HCT116 (cell line): ENCODE results near the gene BBS9. TPM values are rescaled to one million over a fixed set of nuclear protein-coding genes. Genes with fewer than 3 reads are reported as not detected.

ENCODE experiments used
- ATAC-seq: fragments of 200-7000 bp; cut with Tn5 transposase; 2 replicates; pipeline ENCODE4 v1.9.1; 2020; ENCODE audit warnings: mild to moderate bottlenecking, moderate library complexity
- BruUV-seq: library from RNA; stranded (reverse); fragments of 400-500 nt; replicated peaks from 2 replicates; lab custom pipeline; 2021; lab: Mats Ljungman, UMichigan
- CTCF ChIA-PET: fragments of 300-600 bp; sonication (Branson Sonifier 250); formaldehyde crosslinking; loops from one replicate; lab custom pipeline; 2021; ENCODE audit warnings: antibody characterized with exemption; lab: Charles Lee
- POLR2A ChIA-PET: fragments of 300-600, 350-600 bp; sonication (Branson Sonifier 250); formaldehyde crosslinking; loops from one replicate; lab custom pipeline; 2021; ENCODE audit warnings: antibody characterized with exemption; lab: Charles Lee
- RAD21 ChIA-PET, 2 experiments: fragments of 300-600 bp; sonication (Branson Sonifier 250); formaldehyde crosslinking; loops; one replicate each; lab custom pipeline; 2023; ENCODE audit warnings: low total read pairs in 2 of 2; ENCODE audit not compliant: uncharacterized antibody in 2 of 2, unreplicated experiment in 2 of 2, low non-redundant PET in 1 of 2; lab: Charles Lee
- DNase-seq: peaks from one replicate; pipeline ENCODE4 v3.0.0-alpha.2; 2010; ENCODE audit warnings: low read depth, low spot score
- H2AFZ ChIP-seq: fragments of 200-600 bp; shearing (Covaris generic), sonication (generic); 2 replicates; pipeline ENCODE4 v1.6.1; 2017; ENCODE audit warnings: low read depth, mixed run types, mixed read lengths, antibody characterized with exemption, low read length; ENCODE audit not compliant: poor library complexity, severe bottlenecking
- H3K27ac ChIP-seq: 2 replicates; pipeline ENCODE4 v1.5.1; 2012; ENCODE audit warnings: low read depth, low read length
- H3K27me3 ChIP-seq: fragments of 200-600 bp; sonication (generic); 2 replicates; pipeline ENCODE4 v1.6.1; 2016; ENCODE audit warnings: mixed run types, low read length, mixed read lengths; ENCODE audit not compliant: insufficient read depth
- H3K36me3 ChIP-seq, 2 experiments: fragments of 200-500 bp in 1 of 2; fragments of 200-600 bp in 1 of 2; sonication (Bioruptor generic) in 1 of 2; sonication (generic) in 1 of 2; 2 replicates each; pipeline versions ENCODE4 v1.5.1 to v1.6.1; 2014 to 2016; ENCODE audit warnings: low read length in 2 of 2, inconsistent platforms in 1 of 2, mixed read lengths in 1 of 2, mixed run types in 1 of 2; ENCODE audit not compliant: insufficient read depth in 2 of 2, control insufficient read depth in 1 of 2
- H3K4me1 ChIP-seq, 2 experiments: fragments of 200-600 bp in 1 of 2; sonication (generic) in 1 of 2; 2 replicates each; pipeline versions ENCODE4 v1.5.1 to v1.6.1; 2012 to 2017; ENCODE audit warnings: low read length in 2 of 2, inconsistent platforms in 1 of 2, mild to moderate bottlenecking in 1 of 2, mixed read lengths in 1 of 2, mixed run types in 1 of 2, moderate library complexity in 1 of 2; ENCODE audit not compliant: insufficient read depth in 2 of 2, control insufficient read depth in 1 of 2
- H3K4me2 ChIP-seq: fragments of 200-600 bp; sonication (generic); 2 replicates; pipeline ENCODE4 v1.6.1; 2017; ENCODE audit warnings: mixed run types, low read length, mixed read lengths
- H3K4me3 ChIP-seq, 2 experiments: fragments of 200-600 bp in 1 of 2; sonication (generic) in 1 of 2; replicated peaks in 1 of 2; 2 replicates each; pipeline ENCODE4 v1.5.1; 2011 to 2016; ENCODE audit warnings: low read length in 2 of 2, control low read depth in 1 of 2, low read depth in 1 of 2, mild to moderate bottlenecking in 1 of 2, mixed read lengths in 1 of 2, mixed run types in 1 of 2
- H3K79me2 ChIP-seq: fragments of 200-600 bp; sonication (generic); 2 replicates; pipeline ENCODE4 v1.6.1; 2017; ENCODE audit warnings: mild to moderate bottlenecking, mixed run types, low read length, moderate library complexity, mixed read lengths; ENCODE audit not compliant: insufficient read depth
- H3K9ac ChIP-seq: fragments of 200-600 bp; sonication (generic); 2 replicates; pipeline ENCODE4 v1.6.1; 2016; ENCODE audit warnings: low read length, mixed read lengths
- H3K9me2 ChIP-seq: fragments of 200-600 bp; sonication (generic), shearing (Covaris generic); 2 replicates; pipeline ENCODE4 v1.6.1; 2017; ENCODE audit warnings: mixed run types, mild to moderate bottlenecking, moderate library complexity; ENCODE audit not compliant: insufficient read depth
- H3K9me3 ChIP-seq, 2 experiments: fragments of 200-500 bp in 1 of 2; fragments of 200-600 bp in 1 of 2; sonication (Bioruptor generic) in 1 of 2; sonication (generic) in 1 of 2; 2 replicates each; pipeline ENCODE4 v1.6.1; 2014 to 2017; ENCODE audit warnings: low read length in 2 of 2, mixed read lengths in 2 of 2, inconsistent platforms in 1 of 2, low read depth in 1 of 2, mild to moderate bottlenecking in 1 of 2, mixed run types in 1 of 2, moderate library complexity in 1 of 2; ENCODE audit not compliant: control insufficient read depth in 1 of 2, insufficient read depth in 1 of 2
- H4K20me1 ChIP-seq: fragments of 200-600 bp; sonication (generic), shearing (Covaris generic); 2 replicates; pipeline ENCODE4 v1.6.1; 2017; ENCODE audit warnings: mixed run types, mild to moderate bottlenecking, moderate library complexity; ENCODE audit not compliant: insufficient read depth
- ATF3 ChIP-seq: IDR thresholded peaks from 2 replicates; pipeline ENCODE4 v1.6.1; 2012
- CBX3 ChIP-seq: IDR thresholded peaks from 2 replicates; pipeline ENCODE4 v1.6.1; 2012; ENCODE audit warnings: low read depth
- CTCF ChIP-seq, 3 experiments: fragments of 200-600 bp in 1 of 3; sonication (generic) in 1 of 3; IDR thresholded peaks in 2 of 3; conservative IDR thresholded peaks in 1 of 3; 2 replicates each; pipeline ENCODE4 v1.5.1; 2012 to 2017; ENCODE audit warnings: low read depth in 2 of 3, low read length in 2 of 3, antibody characterized with exemption in 1 of 3, borderline replicate concordance in 1 of 3, control low read depth in 1 of 3, mild to moderate bottlenecking in 1 of 3, mixed read lengths in 1 of 3, mixed run types in 1 of 3, moderate library complexity in 1 of 3; ENCODE audit not compliant: insufficient read depth in 1 of 3
- EGR1 ChIP-seq: IDR thresholded peaks from 2 replicates; pipeline ENCODE4 v1.6.1; 2012; ENCODE audit warnings: low read depth
- ELF1 ChIP-seq: IDR thresholded peaks from 2 replicates; pipeline ENCODE4 v1.6.1; 2012; ENCODE audit warnings: low read depth, borderline replicate concordance
- EZH2phosphoT487 ChIP-seq: fragments of 200-600 bp; IDR thresholded peaks from 2 replicates; pipeline ENCODE4 v1.6.1; 2018; ENCODE audit warnings: antibody characterized with exemption, borderline replicate concordance
- JUND ChIP-seq: IDR thresholded peaks from 2 replicates; pipeline ENCODE4 v1.6.1; 2012
- MAX ChIP-seq: IDR thresholded peaks from 2 replicates; pipeline ENCODE4 v1.6.1; 2012
- POLR2A ChIP-seq: IDR thresholded peaks from 2 replicates; pipeline ENCODE4 v1.7.0; 2011; ENCODE audit warnings: borderline replicate concordance; ENCODE audit not compliant: insufficient read depth, insufficient read length; ENCODE audit errors: extremely low read depth
- POLR2AphosphoS5 ChIP-seq: IDR thresholded peaks from 2 replicates; pipeline ENCODE4 v1.6.1; 2011; ENCODE audit warnings: mild to moderate bottlenecking, low read depth, low read length, moderate library complexity
- RAD21 ChIP-seq: IDR thresholded peaks from 2 replicates; pipeline ENCODE4 v1.6.1; 2012; ENCODE audit warnings: low read depth, mild to moderate bottlenecking
- SIN3A ChIP-seq: IDR thresholded peaks from 2 replicates; pipeline ENCODE4 v1.6.1; 2012; ENCODE audit warnings: low read depth
- SP1 ChIP-seq: IDR thresholded peaks from 2 replicates; pipeline ENCODE4 v1.6.1; 2012; ENCODE audit warnings: low read depth
- SRF ChIP-seq: IDR thresholded peaks from 2 replicates; pipeline ENCODE4 v1.6.1; 2012; ENCODE audit warnings: low read depth
- TCF7L2 ChIP-seq: IDR thresholded peaks from 2 replicates; pipeline ENCODE4 v1.7.0; 2011; ENCODE audit warnings: borderline replicate concordance, inconsistent platforms; ENCODE audit not compliant: insufficient read depth, insufficient read length; ENCODE audit errors: extremely low read depth
- ZBTB33 ChIP-seq: IDR thresholded peaks from 2 replicates; pipeline ENCODE4 v1.6.1; 2011; ENCODE audit warnings: mild to moderate bottlenecking, low read length, moderate library complexity; ENCODE audit not compliant: insufficient replicate concordance; ENCODE audit errors: extremely low read depth
- ZNF274 ChIP-seq: fragments of 200-500 bp; sonication (Bioruptor generic); IDR thresholded peaks from 2 replicates; pipeline ENCODE4 v1.6.1; 2014; ENCODE audit warnings: mild to moderate bottlenecking, low read depth, low read length, inconsistent platforms
- intact Hi-C: fragments of 100-400 bp; cut with micrococcal nuclease; formaldehyde crosslinking; loops from 2 replicates; pipeline ENCODE4 v1.10.0; 2022
- total RNA-seq: library from RNA; stranded (reverse); gene quantifications from one replicate; pipeline ENCODE4 v1.2.1, GENCODE V29; 2021; ENCODE audit not compliant: unreplicated experiment

Gene BBS9
- total RNA-seq, 1 experiment from 2014 or later, result 7.1 TPM

GRCh38 chr7:33601884-33602283 is 472.5 kb downstream of the BBS9 start:
- intact Hi-C loops, result no loop called here
- H2AFZ ChIP-seq, result no peak overlapping the region
- H3K36me3 ChIP-seq, result no peaks in the 10 kb centered on the region
- H4K20me1 ChIP-seq, result no peaks in the 10 kb centered on the region
- no peak for DNase-seq
- H3K27me3 ChIP-seq, result no peaks in the 10 kb centered on the region
- H3K4me1 ChIP-seq, result no peaks in the 10 kb centered on the region
- TF ChIP-seq SP1 (no peak), MAX (no peak), RAD21 (no peak), ZBTB33 (no peak), ZNF274 (no peak), SIN3A (no peak), ATF3 (no peak), POLR2A (no peak), TCF7L2 (no peak), CBX3 (no peak), ELF1 (no peak), POLR2AphosphoS5 (no peak), SRF (no peak), JUND (no peak), EZH2phosphoT487 (no peak), CTCF (IDR thresholded peaks at IDR 0.05 in 2 of 3, conservative IDR thresholded peaks at IDR 0.05 in 1 of 3; ENCODE audit: borderline replicate concordance in 1 of 3, insufficient read depth in 1 of 3, low read depth in 2 of 3, low read length in 2 of 3) (no peak), EGR1 (no peak)
- TF ChIP-seq, all 23 proteins: peak for 0
- Histone ChIP-seq H3K4me3 (no peak overlapping the region), H3K9me3 (no peaks in the 10 kb centered on the region), H3K9ac (no peak overlapping the region), H3K27ac (no peak overlapping the region), H3K79me2 (no peaks in the 10 kb centered on the region), H3K4me2 (no peak overlapping the region), H3K9me2 (no peaks in the 10 kb centered on the region)
- ChIA-PET RAD21 (no interaction called here), POLR2A (no interaction called here), CTCF (no interaction called here)
- BruUV-seq, result no TSS peak
- no peak for ATAC-seq
